Vagina (tissue), 2 donors: ENCODE measurements around the gene TIMM29. TPM values are rescaled to one million over a fixed set of nuclear protein-coding genes. Genes with fewer than 3 reads are reported as not detected.

ENCODE experiments used
- DNase-seq, 2 donors: peaks; one replicate each; pipeline ENCODE4 v3.0.0-alpha.2; 2017; ENCODE audit errors: extremely low spot score in 2 of 2
- H3K27ac ChIP-seq: fragments of 200-600 bp; sonication (generic); one replicate; pipeline ENCODE4 v1.5.1; 2019
- H3K27me3 ChIP-seq: fragments of 200-600 bp; sonication (generic); one replicate; pipeline ENCODE4 v1.5.1; 2019
- H3K36me3 ChIP-seq, 2 donors: fragments of 200-600 bp; sonication (generic); one replicate each; pipeline ENCODE4 v1.5.1; 2017 to 2019
- H3K4me1 ChIP-seq: fragments of 200-600 bp; sonication (generic); one replicate; pipeline ENCODE4 v1.5.1; 2019
- H3K4me3 ChIP-seq, 2 donors: fragments of 200-600 bp; sonication (generic); 1 replicate in 1 of 2; 2 replicates in 1 of 2; pipeline ENCODE4 v1.5.1; 2016 to 2019
- H3K9me3 ChIP-seq: fragments of 200-600 bp; sonication (generic); one replicate; pipeline ENCODE4 v1.5.1; 2019
- CTCF ChIP-seq, 3 experiments: fragments of 450-650 bp in 2 of 3; fragments of 200-600 bp in 1 of 3; sonication (generic) in 1 of 3; IDR thresholded peaks; one replicate each; pipeline ENCODE4 v1.5.1; 2017 to 2019; ENCODE audit warnings: antibody characterized with exemption in 3 of 3, mild to moderate bottlenecking in 2 of 3, moderate library complexity in 2 of 3
- POLR2A ChIP-seq, 2 donors: fragments of 450-650 bp; IDR thresholded peaks; one replicate each; pipeline ENCODE4 v1.6.1; 2017; ENCODE audit warnings: antibody characterized with exemption in 2 of 2, mild to moderate bottlenecking in 2 of 2, moderate library complexity in 2 of 2
- POLR2AphosphoS5 ChIP-seq, 2 donors: sonication (generic); formaldehyde crosslinking; IDR thresholded peaks; one replicate each; pipeline ENCODE4 v1.9.0; 2017; ENCODE audit warnings: antibody characterized with exemption in 2 of 2, mild to moderate bottlenecking in 2 of 2, low read depth in 1 of 2; ENCODE audit not compliant: insufficient read depth in 1 of 2
- intact Hi-C: fragments of 100-400 bp; cut with DNase I; formaldehyde crosslinking; loops from one replicate; pipeline ENCODE4 v1.15.1; 2023
- total RNA-seq: library from RNA; depleted of rRNA; stranded (reverse); fragments of >200 nt; gene quantifications from one replicate; pipeline ENCODE4 v1.2.3, GENCODE V29; 2016

Gene TIMM29
- total RNA-seq, 1 donor from 2014 or later = 21.9 TPM

- no peaks in the 10 kb centered on the region for H3K27me3 ChIP-seq
- TF ChIP-seq POLR2A (IDR thresholded peaks at IDR 0.05) = no peak
- TF ChIP-seq CTCF (IDR thresholded peaks at IDR 0.05) = no peak
- TF ChIP-seq POLR2AphosphoS5 (IDR thresholded peaks at IDR 0.05; ENCODE audit: insufficient read depth in 1 of 2, low read depth in 1 of 2) = no peak
- no peak overlapping the region for H3K4me3 ChIP-seq
- intact Hi-C loops = loop anchor here (10.0 kb wide), 1 partner anchor 47 kb away; the partner anchor contains the start of gene CARM1
- peaks cover 4 to 44% of the 10 kb centered on the region in 2 donors for H3K36me3 ChIP-seq
- no peaks in the 10 kb centered on the region for H3K9me3 ChIP-seq
- H3K4me1 ChIP-seq = no peaks in the 10 kb centered on the region
- H3K27ac ChIP-seq = no peak overlapping the region
- DNase-seq = no peak
Measured at GRCh38 chr19:10921199-10921909, 7.3 kb upstream of the TIMM29 start.

DNA sequence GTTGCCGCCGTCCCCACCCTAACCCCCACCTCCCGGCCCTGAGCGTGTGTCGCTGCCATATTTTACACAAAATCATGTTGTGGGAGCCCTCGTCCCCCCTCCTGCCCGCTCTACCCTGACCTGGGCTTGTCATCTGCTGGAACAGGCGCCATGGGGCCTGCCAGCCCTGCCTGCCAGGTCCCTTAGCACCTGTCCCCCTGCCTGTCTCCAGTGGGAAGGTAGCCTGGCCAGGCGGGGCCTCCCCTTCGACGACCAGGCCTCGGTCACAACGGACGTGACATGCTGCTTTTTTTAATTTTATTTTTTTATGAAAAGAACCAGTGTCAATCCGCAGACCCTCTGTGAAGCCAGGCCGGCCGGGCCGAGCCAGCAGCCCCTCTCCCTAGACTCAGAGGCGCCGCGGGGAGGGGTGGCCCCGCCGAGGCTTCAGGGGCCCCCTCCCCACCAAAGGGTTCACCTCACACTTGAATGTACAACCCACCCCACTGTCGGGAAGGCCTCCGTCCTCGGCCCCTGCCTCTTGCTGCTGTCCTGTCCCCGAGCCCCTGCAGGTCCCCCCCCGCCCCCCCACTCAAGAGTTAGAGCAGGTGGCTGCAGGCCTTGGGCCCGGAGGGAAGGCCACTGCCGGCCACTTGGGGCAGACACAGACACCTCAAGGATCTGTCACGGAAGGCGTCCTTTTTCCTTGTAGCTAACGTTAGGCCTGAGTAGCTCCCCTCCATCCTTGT, 6.5 kb upstream of the TIMM29 start:
- DNase-seq = no peak
- Histone ChIP-seq H3K27me3 (no peaks in the 10 kb centered on the region), H3K9me3 (no peaks in the 10 kb centered on the region), H3K4me1 (peaks cover 3% of the 10 kb centered on the region), H3K4me3 (no peak overlapping the region), H3K36me3 (peaks cover 4 to 39% of the 10 kb centered on the region in 2 donors), H3K27ac (no peak overlapping the region)
- no peak for TF ChIP-seq CTCF (IDR thresholded peaks at IDR 0.05)
- TF ChIP-seq POLR2A (IDR thresholded peaks at IDR 0.05) = no peak
- no peak for TF ChIP-seq POLR2AphosphoS5 (IDR thresholded peaks at IDR 0.05; ENCODE audit: insufficient read depth in 1 of 2, low read depth in 1 of 2)
- intact Hi-C loops = loop anchor here (10.0 kb wide), 1 partner anchor 47 kb away; the partner anchor contains the start of gene CARM1

- Histone ChIP-seq H3K4me3 (no peak overlapping the region), H3K36me3 (peaks cover 4 to 39% of the 10 kb centered on the region in 2 donors), H3K27me3 (no peaks in the 10 kb centered on the region), H3K27ac (no peak overlapping the region), H3K4me1 (peaks cover 9% of the 10 kb centered on the region), H3K9me3 (no peaks in the 10 kb centered on the region)
- intact Hi-C loops = loop anchor here (10.0 kb wide), 1 partner anchor 48 kb away; the partner anchor contains the start of gene CARM1
- TF ChIP-seq CTCF (IDR thresholded peaks at IDR 0.05) (no peak), POLR2A (IDR thresholded peaks at IDR 0.05) (no peak)
- no peak for DNase-seq
Measured at GRCh38 chr19:10922638-10923014, 6.0 kb upstream of the TIMM29 start.

- Histone ChIP-seq H3K27me3 (no peaks in the 10 kb centered on the region), H3K4me3 (no peak overlapping the region), H3K27ac (no peak overlapping the region), H3K4me1 (peaks cover 15% of the 10 kb centered on the region), H3K9me3 (no peaks in the 10 kb centered on the region), H3K36me3 (peaks cover 4 to 39% of the 10 kb centered on the region in 2 donors)
- TF ChIP-seq POLR2A (IDR thresholded peaks at IDR 0.05) = no peak
- intact Hi-C loops = loop anchor here (10.0 kb wide), 1 partner anchor 49 kb away; the partner anchor contains the start of gene CARM1
- DNase-seq = no peak
Measured at GRCh38 chr19:10923260-10924112, 5.1 kb upstream of the TIMM29 start.

- peaks cover under 1 to 28% of the 10 kb centered on the region in 2 donors for H3K36me3 ChIP-seq
- no peak for DNase-seq
Measured at GRCh38 chr19:10924597-10924996, 4.0 kb upstream of the TIMM29 start.

More at GRCh38 chr19:10924597-10924996, 4.0 kb upstream of the TIMM29 start:
- intact Hi-C loops = loop anchor here (10.0 kb wide), 1 partner anchor 50 kb away; the partner anchor contains the start of gene CARM1
- peaks cover 19% of the 10 kb centered on the region for H3K4me1 ChIP-seq
- no peaks in the 10 kb centered on the region for H3K27me3 ChIP-seq
- no peaks in the 10 kb centered on the region for H3K9me3 ChIP-seq
- no peak overlapping the region for H3K4me3 ChIP-seq
- no peak overlapping the region for H3K27ac ChIP-seq
- TF ChIP-seq POLR2A (IDR thresholded peaks at IDR 0.05) = no peak
- no peak for TF ChIP-seq CTCF (IDR thresholded peaks at IDR 0.05)
- TF ChIP-seq POLR2AphosphoS5 (IDR thresholded peaks at IDR 0.05; ENCODE audit: insufficient read depth in 1 of 2, low read depth in 1 of 2) = no peak
